Nucleus accumbens (tissue), 56 donors: ENCODE data around the gene ECHS1.

Experiments used
- DNase-seq, 56 donors: peaks; one replicate each; lab custom pipeline; 2025; lab: John Stamatoyannopoulos, UW

Gene ECHS1

DNA sequence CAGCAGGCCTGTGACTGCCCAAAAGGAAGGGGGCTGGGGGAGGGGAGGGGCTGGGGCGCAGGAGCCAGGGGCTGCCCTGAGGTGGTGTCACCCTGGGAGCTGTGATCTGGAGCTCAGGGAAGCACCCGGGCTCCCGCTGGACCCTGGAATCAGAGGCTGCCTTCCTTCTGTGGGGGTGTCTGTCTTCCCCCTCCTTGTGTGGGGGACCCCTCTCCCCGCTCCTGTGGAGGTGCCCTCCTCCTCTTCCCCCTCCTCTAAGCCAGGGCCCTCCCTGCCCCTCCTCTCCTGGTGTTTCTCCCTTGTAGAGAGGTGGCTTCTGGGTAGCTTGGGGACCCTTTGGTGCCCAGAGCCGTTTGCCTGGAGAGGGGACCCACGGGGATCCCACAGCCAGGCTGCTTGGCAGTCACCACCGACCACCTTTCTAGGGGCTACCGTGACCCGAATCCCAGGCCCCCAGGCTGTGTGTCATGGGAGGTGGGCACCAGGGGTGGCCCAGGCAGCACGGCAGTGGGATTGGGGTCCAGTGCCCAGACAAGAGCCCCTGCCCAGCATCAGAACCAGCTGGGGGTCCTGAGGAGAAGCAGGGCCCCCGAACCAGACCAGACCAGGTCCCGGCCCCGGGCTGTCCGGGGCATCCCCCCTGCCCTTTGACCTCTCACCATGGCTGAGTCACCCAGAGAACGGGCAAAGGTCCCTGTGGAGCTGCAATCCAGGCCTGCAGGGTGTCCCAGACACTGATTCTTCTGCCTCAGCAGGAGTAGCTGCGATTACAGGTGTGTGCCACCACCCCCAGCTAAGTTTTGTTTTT lies 25.2 kb downstream of the ECHS1 start:
- DNase-seq = no peak

DNA sequence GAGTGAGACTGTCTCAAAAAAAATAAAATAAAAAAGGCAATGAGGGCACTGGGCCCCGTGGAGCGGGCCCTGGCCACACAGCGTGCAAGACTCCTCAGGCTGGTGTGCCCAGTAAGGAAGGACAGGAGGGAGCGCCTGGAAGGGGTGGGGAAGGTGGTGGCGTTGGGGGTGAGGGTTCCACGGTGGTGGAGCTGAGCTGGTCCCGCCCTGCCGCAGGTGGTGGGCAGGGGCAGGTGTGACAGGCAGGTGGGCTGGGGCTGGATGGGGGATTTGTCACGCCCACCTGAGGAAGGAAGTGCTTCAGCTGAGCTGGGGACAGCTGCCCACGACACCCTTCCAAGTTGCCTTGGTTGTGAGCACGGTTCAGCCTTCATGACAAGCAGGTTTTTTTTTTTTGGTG lies 26.7 kb downstream of the ECHS1 start:
- no peak for DNase-seq

- DNase-seq = no peak
Observed at GRCh38 chr10:133344236-133344635, 28.9 kb downstream of the ECHS1 start.

- no peak for DNase-seq
Observed at GRCh38 chr10:133343558-133343957, 29.6 kb downstream of the ECHS1 start.

DNA sequence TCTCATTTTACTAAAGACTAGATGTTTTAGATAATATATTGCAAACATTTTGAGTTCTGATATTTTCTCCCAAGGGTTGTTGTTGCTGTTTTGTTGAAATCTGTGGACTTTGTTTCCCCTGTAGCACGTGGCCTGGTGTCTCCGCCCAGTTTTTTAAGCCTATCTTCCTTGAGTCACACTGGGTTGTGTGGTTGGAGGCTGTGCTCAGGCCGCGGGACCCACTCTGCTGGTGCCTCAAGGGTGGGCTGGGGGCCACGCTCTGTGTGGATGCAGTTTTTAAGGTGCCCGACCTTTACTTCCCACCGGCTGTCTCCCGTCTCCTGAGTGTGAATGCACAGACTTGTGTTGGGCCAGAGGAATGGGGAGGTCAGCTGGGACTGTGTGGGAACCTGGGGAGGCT lies 30.2 kb downstream of the ECHS1 start:
- DNase-seq = no peak

GRCh38 chr10:133341983-133342382 lies 31.2 kb downstream of the ECHS1 start:
- no peak for DNase-seq

DNA sequence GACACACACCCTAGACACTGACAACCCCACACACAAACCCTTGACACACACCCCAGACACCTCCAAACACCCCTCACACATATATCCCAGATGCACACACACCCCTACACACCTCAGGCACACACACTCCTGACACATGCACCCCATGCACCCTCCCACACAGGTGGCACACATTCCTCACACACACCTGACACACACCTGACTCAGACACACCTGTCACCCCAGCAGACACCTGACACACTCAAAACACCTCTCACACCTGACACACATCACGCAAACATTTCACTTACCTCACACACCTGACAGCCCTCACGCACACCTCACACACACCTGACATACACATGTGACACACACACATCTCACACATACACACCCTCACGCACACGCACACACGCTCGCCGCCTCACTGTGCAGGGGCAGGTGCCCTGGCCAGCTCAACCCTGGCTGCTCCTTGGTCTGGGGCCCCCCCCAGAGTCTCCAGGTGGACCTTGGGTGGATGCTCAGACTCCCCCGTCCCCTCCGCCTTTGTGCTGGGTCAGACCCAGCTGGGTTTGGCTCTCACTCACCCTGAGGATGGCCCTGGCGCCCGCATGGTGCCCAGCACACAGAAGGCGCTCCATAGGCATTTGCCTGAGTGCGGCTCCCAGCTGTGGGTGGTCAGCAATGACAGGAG lies 33.3 kb downstream of the ECHS1 start:
- no peak for DNase-seq

- DNase-seq = no peak
Observed at GRCh38 chr10:133338080-133339071, 34.8 kb downstream of the ECHS1 start.

DNA sequence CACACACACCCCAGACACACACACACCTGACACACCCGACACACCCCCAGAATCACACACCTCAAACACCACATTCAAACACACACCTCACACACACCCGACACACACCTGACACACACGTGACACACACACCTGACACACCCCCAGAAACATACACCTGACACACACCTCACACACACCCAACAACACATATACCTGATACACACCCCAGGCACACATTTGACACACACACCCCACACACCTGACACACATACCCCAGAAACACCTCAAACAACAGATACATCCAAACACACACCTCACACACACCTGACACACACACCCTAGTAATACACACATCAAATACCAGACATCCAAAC lies 35.8 kb downstream of the ECHS1 start:
- no peak for DNase-seq

GRCh38 chr10:133336577-133337369 lies 36.4 kb downstream of the ECHS1 start, which contains the start of gene CALY:
Gene CALY (minus strand): TSS chr10:133336896. CDS start chr10:133328989, 7,907 bp downstream.
- peak in 45 of 56 donors; percentile 26 to 93 (median 70) for DNase-seq

DNA sequence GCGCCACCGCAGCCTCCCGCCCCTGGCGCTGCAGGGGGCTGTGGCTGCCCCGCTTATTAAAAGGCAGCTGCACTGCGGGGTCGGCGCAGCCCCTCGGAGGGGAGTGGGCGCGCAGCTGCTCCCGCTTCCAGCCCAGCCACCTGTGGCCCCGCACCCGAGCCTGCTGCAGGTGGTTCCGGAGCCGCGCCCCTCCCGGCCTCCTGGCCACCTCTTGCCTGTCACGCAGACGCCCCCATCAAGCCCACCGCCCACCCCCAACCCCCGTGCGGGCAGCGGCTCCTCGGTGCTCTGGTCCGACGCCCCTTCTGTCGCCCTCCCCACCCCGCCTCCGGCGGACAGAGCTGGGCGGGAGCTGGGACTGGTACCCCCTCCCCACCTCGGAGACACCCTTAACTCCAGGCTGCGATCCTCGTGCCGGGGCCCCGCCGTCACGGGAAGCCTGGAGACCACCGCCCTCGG lies 37.0 kb downstream of the ECHS1 start:
- peak in 1 of 56 donors; percentile 38 for DNase-seq

GRCh38 chr10:133335246-133336117 lies 37.7 kb downstream of the ECHS1 start:
- peak in 39 of 56 donors; percentile 13 to 87 (median 61) for DNase-seq

DNA sequence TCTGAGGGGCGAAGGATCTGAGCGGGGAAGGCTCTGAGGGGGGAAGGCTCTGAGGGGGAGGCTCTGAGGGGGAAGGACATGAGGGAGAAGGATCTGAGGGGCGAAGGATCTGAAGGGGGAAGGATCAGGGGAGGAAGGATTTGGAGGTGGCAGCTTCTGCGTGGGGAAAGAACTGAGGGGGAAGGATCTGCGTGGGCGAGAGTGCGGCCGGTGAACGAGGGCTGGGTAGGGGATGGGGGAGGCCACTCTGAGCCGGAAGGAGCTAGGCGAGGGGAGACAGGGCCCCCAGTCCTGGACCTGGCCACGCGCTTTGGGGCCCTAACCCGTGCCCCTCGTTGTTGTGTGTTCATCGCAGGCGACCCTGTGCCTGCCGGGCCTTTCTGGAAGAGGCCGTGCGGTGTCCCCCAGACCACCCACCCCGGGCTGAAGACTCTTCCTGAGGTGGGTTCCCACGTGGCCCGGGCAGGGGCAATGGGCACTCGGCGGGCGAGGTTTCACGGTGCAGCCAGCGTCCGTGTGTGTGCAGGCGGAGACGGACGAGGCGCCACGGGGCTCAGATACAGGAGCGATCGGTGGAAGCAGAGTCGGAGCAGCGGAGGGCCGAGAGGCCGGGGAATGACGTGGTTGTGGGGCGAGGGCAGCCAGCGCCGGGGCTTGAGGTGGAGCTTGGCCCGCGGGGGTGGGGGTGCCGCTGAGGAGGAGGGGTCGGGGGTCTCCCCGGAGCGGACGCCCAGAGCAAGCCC lies 38.5 kb downstream of the ECHS1 start:
- DNase-seq = no peak

GRCh38 chr10:133332936-133333699 lies 40.0 kb downstream of the ECHS1 start:
- no peak for DNase-seq

DNA sequence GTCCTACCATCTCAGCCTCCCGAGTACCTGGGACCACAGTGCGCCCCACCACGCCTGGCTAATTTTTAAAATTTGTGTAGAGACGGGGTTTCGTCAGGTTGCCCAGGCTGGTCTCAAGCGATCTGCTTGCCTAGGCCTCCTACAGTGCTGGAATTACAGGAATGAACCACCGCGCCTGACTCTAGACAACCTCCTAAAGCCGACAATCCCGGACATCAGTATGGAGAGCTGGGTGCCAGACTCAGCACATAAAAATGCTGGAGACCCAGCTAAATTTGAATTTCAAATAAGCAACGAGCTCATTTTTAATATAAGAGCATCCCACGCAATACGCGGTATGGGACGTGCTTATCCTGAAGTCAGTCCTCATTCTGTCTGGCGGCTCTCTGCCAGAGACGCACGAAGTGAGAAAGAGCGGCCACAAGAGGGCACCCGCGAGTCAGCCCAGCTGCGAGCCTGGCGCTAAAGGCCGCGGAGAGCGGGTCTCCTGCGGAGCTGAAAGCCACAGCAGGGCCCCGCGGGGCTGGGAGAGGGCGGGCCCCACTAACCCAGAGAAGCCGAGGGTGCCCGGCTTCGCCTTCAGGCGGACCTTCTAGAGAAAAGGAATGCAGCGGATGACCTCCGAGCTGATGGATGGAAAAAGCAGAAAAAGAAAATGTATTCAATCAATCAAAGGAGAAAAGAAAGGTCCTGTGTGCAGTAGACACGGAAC lies 43.5 kb downstream of the ECHS1 start:
- peak in 55 of 56 donors; percentile 23 to 92 (median 71) for DNase-seq
